Islet of Langerhans (tissue), 1 donor: ENCODE measurements around the gene APC2.
"Not testable (repeated sequence)": the region's sequence is repeated elsewhere in the genome, so short reads cannot be mapped to it uniquely, and the experiment has no call there.

Source experiments
- FAIRE-seq: peaks from one replicate; lab custom pipeline; 2011; peaks lifted over from hg19 to GRCh38; lab: Jason Lieb, UNC

APC2 gene

DNA sequence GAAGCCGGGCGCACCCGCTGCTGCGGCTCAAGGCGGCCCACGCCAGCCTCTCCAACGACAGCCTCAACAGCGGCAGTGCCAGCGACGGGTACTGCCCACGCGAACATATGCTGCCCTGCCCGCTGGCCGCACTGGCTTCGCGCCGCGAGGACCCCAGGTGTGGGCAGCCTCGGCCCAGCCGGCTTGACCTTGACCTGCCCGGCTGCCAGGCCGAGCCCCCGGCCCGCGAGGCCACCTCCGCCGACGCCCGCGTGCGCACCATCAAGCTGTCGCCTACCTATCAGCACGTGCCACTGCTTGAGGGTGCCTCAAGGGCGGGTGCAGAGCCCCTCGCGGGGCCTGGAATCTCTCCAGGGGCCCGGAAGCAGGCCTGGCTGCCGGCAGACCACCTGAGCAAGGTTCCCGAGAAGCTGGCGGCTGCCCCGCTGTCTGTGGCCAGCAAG lies 16.1 kb downstream of the APC2 start:
- no peak for FAIRE-seq

DNA sequence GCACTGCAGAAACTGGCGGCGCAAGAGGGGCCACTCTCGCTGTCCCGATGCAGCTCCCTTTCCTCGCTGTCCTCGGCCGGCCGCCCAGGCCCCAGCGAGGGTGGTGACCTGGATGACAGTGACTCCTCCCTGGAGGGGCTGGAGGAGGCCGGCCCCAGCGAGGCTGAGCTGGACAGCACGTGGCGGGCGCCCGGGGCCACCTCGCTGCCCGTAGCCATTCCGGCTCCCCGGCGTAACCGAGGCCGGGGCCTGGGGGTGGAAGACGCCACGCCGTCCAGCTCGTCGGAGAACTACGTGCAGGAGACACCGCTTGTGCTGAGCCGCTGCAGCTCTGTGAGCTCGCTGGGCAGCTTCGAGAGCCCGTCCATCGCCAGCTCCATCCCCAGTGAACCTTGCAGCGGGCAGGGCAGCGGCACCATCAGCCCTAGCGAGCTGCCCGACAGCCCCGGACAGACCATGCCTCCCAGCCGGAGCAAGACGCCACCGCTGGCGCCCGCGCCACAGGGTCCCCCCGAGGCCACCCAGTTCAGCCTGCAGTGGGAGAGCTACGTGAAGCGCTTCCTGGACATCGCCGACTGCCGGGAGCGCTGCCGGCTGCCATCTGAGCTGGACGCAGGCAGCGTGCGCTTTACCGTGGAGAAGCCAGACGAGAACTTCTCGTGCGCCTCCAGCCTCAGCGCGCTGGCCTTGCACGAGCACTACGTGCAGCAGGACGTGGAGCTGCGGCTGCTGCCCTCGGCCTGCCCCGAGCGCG lies 16.7 kb downstream of the APC2 start:
- FAIRE-seq: no peak

DNA sequence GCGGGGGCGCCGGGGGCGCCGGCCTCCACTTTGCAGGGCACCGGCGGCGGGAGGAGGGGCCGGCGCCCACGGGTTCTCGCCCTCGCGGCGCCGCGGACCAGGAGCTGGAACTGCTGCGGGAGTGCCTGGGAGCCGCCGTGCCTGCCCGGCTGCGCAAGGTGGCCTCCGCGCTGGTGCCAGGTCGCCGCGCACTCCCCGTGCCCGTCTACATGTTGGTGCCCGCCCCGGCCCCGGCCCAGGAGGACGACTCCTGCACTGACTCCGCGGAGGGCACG lies 17.2 kb downstream of the APC2 start:
- FAIRE-seq: no peak

- no peak for FAIRE-seq
Observed at GRCh38 chr19:1467490-1468273, 17.8 kb downstream of the APC2 start.

DNA sequence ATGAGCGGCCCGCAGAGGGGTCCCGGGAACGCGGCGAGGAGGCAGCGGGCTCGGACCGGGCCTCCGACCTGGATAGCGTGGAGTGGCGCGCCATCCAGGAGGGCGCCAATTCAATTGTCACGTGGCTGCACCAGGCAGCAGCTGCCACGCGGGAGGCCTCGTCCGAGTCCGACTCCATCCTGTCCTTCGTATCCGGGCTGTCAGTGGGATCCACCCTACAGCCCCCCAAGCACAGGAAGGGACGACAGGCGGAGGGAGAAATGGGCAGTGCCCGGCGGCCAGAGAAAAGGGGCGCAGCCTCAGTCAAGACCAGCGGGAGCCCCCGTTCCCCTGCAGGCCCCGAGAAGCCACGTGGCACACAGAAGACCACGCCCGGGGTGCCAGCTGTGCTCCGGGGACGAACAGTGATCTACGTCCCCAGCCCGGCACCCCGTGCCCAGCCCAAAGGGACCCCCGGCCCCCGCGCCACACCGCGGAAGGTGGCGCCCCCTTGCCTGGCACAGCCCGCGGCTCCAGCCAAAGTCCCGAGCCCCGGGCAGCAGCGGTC lies 18.4 kb downstream of the APC2 start:
- no peak for FAIRE-seq

DNA sequence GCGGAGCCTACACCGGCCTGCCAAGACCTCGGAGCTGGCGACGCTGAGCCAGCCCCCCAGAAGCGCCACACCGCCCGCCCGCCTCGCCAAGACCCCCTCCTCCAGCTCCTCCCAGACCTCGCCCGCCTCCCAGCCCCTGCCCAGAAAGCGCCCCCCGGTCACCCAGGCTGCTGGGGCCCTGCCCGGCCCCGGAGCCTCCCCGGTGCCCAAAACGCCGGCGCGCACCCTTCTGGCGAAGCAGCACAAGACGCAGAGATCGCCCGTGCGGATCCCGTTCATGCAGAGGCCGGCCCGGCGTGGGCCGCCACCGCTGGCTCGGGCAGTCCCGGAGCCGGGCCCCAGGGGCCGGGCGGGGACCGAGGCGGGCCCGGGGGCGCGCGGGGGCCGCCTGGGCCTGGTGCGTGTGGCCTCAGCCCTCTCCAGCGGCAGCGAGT lies 18.9 kb downstream of the APC2 start:
- FAIRE-seq: no peak

DNA sequence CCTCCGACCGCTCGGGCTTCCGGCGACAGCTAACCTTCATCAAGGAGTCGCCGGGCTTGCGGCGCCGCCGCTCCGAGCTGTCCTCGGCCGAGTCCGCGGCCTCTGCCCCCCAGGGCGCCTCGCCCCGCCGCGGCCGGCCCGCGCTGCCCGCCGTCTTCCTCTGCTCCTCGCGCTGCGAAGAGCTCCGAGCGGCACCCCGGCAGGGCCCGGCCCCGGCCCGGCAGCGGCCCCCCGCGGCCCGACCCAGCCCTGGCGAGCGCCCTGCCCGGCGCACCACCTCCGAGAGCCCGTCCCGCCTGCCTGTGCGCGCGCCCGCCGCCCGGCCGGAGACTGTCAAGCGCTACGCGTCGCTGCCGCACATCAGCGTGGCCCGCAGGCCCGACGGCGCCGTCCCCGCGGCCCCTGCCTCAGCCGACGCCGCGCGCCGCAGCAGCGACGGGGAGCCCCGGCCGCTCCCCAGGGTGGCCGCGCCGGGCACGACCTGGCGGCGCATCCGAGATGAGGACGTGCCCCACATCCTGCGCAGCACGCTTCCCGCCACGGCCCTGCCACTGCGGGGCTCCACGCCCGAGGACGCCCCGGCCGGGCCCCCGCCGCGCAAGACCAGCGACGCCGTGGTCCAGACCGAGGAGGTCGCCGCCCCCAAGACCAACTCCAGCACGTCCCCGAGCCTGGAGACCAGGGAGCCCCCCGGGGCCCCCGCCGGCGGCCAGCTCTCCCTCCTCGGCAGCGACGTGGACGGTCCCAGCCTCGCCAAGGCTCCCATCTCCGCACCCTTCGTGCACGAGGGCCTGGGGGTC lies 19.5 kb downstream of the APC2 start:
- no peak for FAIRE-seq

GRCh38 chr19:1470055-1470304 lies 20.1 kb downstream of the APC2 start:
- no peak for FAIRE-seq

- no peak for FAIRE-seq
Observed at GRCh38 chr19:1470305-1471009, 20.5 kb downstream of the APC2 start.

DNA sequence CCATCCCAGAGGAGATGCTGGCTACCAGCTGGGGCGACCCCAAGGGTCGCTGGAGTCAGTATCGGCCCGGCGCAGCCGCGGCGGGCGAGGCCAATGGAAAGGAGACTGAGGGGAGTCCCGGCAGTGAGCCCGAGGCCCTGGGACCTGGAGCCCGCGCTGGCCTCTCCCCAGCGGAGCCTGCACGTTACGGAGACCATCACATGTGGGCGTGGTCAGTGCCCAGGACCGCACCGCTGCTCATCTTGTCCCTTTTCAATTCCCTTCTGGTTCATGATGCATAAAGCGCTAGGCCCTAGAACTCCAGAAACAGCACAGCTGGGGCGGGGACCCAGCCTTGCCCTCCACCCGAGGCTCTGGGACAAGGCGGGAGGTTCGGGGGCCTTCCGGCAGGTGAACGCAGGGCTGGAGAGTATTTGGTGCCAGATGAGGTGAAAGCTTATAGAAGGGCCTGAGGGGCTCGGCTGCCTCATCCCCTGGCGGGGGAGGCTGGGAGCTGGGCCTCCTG lies 21.1 kb downstream of the APC2 start:
- FAIRE-seq: no peak

- FAIRE-seq: no peak
Observed at GRCh38 chr19:1471515-1472160, 21.7 kb downstream of the APC2 start.

DNA sequence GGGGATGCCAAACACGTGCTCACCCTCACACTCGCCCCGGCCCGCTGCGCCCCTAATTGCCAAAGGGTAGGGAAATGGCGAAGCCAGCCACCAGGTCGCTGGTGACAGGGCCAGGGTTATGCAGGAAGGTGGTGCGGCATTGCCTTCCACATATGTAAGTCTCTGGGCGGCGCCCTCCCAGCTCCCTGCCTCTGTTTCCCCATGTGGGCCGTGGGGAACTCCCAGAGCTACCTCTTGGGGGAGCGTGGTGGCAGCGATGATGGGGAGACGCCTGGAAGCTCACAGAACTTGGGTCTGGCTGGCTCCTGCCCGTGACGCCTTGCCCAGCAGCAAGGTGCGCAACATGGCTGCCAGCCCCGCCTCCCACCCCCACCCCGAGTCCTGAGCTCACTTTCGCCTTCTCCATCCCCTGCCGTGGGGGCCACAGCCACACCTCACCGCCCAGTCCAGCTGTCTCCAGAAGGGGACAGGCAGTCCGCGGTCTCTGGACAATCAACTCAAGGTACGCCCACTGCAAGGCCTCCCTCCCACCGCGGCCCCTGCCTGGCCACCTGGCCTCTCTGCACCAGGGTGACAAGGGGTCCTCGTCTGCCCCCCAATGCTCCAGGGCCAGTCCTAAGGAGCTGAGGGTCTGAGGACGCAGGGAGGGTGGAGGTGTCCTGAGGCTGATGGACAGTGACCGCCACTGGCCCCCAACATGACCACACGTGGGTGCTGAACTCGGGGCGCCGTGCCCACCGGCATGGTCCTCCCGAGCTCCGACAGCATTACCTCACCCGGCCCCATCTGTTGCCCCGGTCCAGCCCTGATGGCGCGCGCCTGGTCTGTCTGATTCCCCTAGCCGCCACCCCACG lies 22.5 kb downstream of the APC2 start:
- no peak for FAIRE-seq

DNA sequence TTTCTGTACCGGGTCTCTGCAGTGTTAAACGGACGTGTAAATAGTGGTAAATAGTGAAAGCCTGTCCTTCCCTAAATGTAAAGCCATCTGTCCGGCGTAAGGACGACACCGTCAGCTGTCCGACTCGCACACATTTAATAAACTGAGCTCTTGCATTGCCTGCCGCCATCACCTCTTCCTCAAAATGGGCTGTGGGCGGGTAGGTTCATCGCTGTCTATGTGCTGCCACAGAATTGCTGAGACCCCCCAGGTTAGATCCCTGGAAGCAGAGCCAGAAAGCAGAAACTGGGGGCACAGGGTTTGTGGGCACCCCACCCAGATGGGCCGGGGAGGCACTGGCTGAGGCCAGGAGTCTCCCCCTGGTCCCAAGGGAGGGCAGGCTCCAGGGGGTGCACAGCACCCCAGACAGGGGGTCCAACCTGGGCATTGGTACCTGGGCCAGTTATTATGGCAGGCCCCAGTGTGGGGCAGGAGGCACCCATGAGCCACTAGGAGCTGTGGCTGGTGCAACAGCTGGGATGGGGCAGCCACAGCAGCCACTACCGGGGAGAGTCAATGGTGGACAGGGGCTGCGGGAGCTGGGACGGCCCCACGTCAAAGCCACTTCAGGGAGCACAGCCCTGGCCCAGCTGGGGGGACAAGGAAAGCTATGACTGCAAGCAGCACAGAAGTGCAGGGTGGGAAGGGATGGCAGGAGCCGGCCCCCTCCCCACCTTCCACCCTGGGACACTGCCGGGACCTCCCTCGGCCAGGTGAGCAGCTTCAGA lies 23.3 kb downstream of the APC2 start:
- no peak for FAIRE-seq

DNA sequence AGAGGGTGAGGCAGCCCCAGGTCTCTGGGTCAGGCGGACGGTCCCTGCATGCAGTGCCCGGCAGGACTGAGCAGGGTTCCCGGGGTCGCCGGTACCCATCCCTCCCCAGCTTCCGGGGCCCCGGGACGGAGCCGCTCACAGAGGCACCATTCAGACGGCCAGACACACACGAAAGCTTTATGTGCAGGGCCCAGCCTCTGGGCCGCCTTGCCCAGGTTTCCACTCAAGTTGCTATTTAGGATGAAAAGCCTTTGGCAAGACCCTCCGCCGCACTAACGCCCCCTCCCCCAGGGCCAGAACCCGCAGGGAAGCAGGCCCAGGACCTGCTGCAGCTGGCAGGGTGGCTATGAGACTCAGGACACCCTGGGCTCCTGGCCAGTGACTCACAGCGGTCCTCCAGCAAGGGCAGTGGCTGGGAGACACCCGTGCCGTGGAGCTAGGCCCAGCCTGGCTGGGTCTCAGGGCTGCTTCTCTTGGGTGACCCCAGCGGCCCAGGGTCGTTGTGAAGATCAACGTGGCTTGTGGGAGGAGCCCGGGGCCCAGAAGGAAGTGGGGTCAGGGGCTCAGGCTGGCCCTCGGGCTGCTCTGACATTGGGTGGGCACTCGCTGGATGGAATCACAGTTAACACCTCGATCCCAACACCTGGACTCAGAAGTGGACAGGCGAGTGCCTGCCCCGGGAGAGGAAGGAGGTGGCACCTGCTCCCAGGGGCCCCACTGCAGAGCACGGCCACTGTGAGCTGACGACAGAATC lies 24.3 kb downstream of the APC2 start:
- FAIRE-seq: no peak

DNA sequence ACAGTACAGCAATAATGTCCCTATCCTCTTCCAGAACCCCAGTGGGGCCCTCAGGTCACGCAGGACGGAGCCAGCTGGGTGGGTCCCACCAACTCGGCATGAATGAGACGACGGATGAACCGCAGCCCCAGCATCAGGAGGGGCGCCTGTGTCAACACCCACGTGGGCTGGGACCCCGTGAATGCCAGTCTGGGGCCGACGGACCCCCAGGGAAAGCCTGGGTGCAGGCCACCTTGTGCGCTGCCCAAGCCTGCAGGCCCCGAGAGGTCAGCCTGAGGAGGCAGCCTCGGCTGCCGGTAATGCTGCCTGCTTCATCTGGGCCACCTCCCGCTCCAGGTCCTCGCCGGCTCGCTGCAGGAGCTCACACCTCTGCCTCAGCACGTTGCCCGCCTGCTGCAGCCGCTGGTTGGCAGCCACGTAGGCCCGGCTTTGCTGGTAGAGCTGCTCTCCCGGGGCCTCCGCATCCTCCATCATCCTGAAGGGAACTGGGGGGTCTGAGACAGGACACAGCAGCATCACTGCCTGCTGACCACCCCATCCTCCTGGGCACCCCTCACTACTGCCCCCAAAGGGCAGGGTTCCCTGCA lies 24.9 kb downstream of the APC2 start:
- no peak for FAIRE-seq

DNA sequence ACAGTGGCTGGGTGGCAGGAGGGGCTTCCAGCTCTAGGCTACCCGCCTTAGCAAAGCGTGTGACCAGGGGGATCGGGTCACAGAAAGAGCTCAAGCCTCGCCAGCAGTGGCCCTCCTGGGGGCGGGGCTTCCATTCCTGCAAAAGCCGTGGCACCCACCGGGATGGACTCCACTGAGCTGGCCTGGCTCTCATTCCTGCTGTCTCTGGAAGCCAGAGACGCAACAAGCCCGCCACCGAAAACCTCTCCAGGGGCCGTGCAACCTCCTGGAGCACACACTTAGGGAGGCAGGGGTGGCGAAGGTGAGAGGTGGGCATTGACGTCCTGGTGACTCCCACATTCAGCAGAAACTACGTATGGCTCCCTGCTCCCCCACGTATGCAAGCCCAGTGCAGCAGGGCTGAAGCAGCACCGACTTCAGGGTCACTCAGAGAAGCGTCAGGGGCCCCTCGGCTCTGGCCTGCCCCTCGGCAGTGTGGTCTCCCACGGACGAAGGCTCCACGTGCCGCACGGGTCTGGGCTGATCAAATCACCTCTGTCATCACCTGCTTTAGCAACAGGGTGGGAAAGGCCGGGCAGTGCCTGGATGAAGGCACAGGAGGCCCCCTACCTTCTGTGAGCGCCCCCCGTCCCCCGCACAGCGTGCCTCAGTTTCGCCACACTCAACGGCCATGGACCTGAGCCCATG lies 26.0 kb downstream of the APC2 start:
- no peak for FAIRE-seq

GRCh38 chr19:1477056-1477455 lies 27.1 kb downstream of the APC2 start:
- FAIRE-seq: not testable (repeated sequence)
